GM12878 (cell line): ENCODE results near the gene OTOF. TPM values are rescaled to one million over a fixed set of nuclear protein-coding genes. Genes with fewer than 3 reads are reported as not detected.

Experiments used
- ATAC-seq: fragments of 200-7000 bp; cut with Tn5 transposase; 3 replicates; pipeline ENCODE4 v1.9.1; 2020; ENCODE audit warnings: mild to moderate bottlenecking, moderate library complexity
- BruUV-seq: library from RNA; stranded (reverse); fragments of 400-500 nt; replicated peaks from 2 replicates; lab custom pipeline; 2021; lab: Mats Ljungman, UMichigan
- CTCF ChIA-PET: fragments of 300-600 bp; sonication (Branson Sonifier 250); formaldehyde crosslinking; extraction: SDS; loops from one replicate; lab custom pipeline; 2021; ENCODE audit warnings: inconsistent platforms; lab: Yijun Ruan, JAX
- POLR2A ChIA-PET: fragments of 350-600 bp; formaldehyde crosslinking; extraction: SDS; loops from one replicate; lab custom pipeline; 2021; ENCODE audit warnings: inconsistent platforms; lab: Charles Lee
- RAD21 ChIA-PET: fragments of 300-600 bp; sonication (Branson Sonifier 250); formaldehyde crosslinking; loops from one replicate; lab custom pipeline; 2023; ENCODE audit warnings: antibody characterized with exemption; ENCODE audit not compliant: unreplicated experiment; lab: Charles Lee
- SMC1A ChIA-PET: fragments of 300-600 bp; sonication (Branson Sonifier 250); formaldehyde crosslinking; loops from one replicate; lab custom pipeline; 2023; ENCODE audit not compliant: unreplicated experiment, uncharacterized antibody; lab: Charles Lee
- DNase-seq: peaks from one replicate; pipeline ENCODE4 v3.0.0-alpha.2; 2011; ENCODE audit warnings: low read depth, low spot score
- FAIRE-seq: peaks from 3 replicates; lab custom pipeline; 2011; peaks lifted over from hg19 to GRCh38; lab: Jason Lieb, UNC
- H2AFZ ChIP-seq: 2 replicates; pipeline ENCODE4 v1.6.0; 2011; ENCODE audit warnings: low read depth, low read length, control low read depth; ENCODE audit not compliant: control insufficient read depth
- H3K27ac ChIP-seq: 2 replicates; pipeline ENCODE4 v1.5.1; 2011; ENCODE audit warnings: control low read depth; ENCODE audit not compliant: control insufficient read depth, insufficient read depth
- H3K27me3 ChIP-seq, 2 experiments: replicated peaks in 1 of 2; 2 replicates each; pipeline versions ENCODE4 v1.6.0 to v1.6.1; 2011; ENCODE audit warnings: low read length in 1 of 2; ENCODE audit not compliant: control insufficient read depth in 2 of 2, insufficient read depth in 2 of 2
- H3K36me3 ChIP-seq, 2 experiments: 2 replicates each; pipeline ENCODE4 v1.5.1; 2011; ENCODE audit warnings: low read length in 1 of 2; ENCODE audit not compliant: control insufficient read depth in 2 of 2, insufficient read depth in 2 of 2
- H3K4me1 ChIP-seq: 2 replicates; pipeline ENCODE4 v1.6.1; 2011; ENCODE audit warnings: mild to moderate bottlenecking, low read length, moderate library complexity, mixed read lengths; ENCODE audit not compliant: control insufficient read depth, insufficient read depth
- H3K4me2 ChIP-seq: 2 replicates; pipeline ENCODE4 v1.6.0; 2011; ENCODE audit warnings: control low read depth; ENCODE audit not compliant: control insufficient read depth, insufficient read depth
- H3K4me3 ChIP-seq: fragments of 200-600 bp; sonication (generic); 2 replicates; pipeline ENCODE4 v1.5.1; 2016
- H3K79me2 ChIP-seq: 2 replicates; pipeline ENCODE4 v1.6.0; 2011; ENCODE audit warnings: low read length; ENCODE audit not compliant: control insufficient read depth, insufficient read depth
- H3K9ac ChIP-seq: 2 replicates; pipeline ENCODE4 v1.8.0; 2011; ENCODE audit warnings: low read length, control low read depth, mixed read lengths; ENCODE audit not compliant: control insufficient read depth, insufficient read depth
- H3K9me3 ChIP-seq: replicated peaks from 3 replicates; pipeline ENCODE4 v1.5.1; 2011; ENCODE audit warnings: mild to moderate bottlenecking, low read length; ENCODE audit not compliant: control insufficient read depth, insufficient read depth
- H4K20me1 ChIP-seq: 2 replicates; pipeline ENCODE4 v1.6.0; 2011; ENCODE audit not compliant: control insufficient read depth, insufficient read depth
- E4F1 ChIP-seq: fragments of 450-650 bp; IDR thresholded peaks from 2 replicates; pipeline ENCODE4 v1.6.1; 2018; ENCODE audit warnings: borderline replicate concordance, mild to moderate bottlenecking; ENCODE audit not compliant: partially characterized antibody
- MTA3 ChIP-seq: IDR thresholded peaks from 2 replicates; pipeline ENCODE4 v1.6.1; 2012; ENCODE audit warnings: low read length, inconsistent platforms, borderline replicate concordance
- PKNOX1 ChIP-seq: fragments of 450-650 bp; IDR thresholded peaks from 2 replicates; pipeline ENCODE4 v1.6.1; 2016; ENCODE audit warnings: mild to moderate bottlenecking
- POLR2AphosphoS5 ChIP-seq: IDR thresholded peaks from 2 replicates; pipeline ENCODE4 v1.6.1; 2011; ENCODE audit warnings: mild to moderate bottlenecking, low read length, inconsistent platforms
- RB1 ChIP-seq: fragments of 450-650 bp; formaldehyde crosslinking; IDR thresholded peaks from 2 replicates; pipeline ENCODE4 v1.6.1; 2017; ENCODE audit warnings: mild to moderate bottlenecking, borderline replicate concordance
- ZBTB33 ChIP-seq: fragments of 450-650 bp; IDR thresholded peaks from 2 replicates; pipeline ENCODE4 v1.6.1; 2017; ENCODE audit warnings: mild to moderate bottlenecking
- ZSCAN29 ChIP-seq: fragments of 450-650 bp; IDR thresholded peaks from 2 replicates; pipeline ENCODE4 v1.6.1; 2017; ENCODE audit warnings: mild to moderate bottlenecking, moderate library complexity
- WGBS: methylation state at CpG from one replicate; pipeline ENCODE4 v1.1.6; 2016; ENCODE audit warnings: low lambda C conversion rate; ENCODE audit not compliant: insufficient replicate concordance, insufficient coverage; ENCODE audit errors: missing lambda C conversion rate; 5-methylcytosine and 5-hydroxymethylcytosine counted together
- in situ Hi-C: fragments of 300-500 bp; cut with MboI; formaldehyde crosslinking; loops from 9 replicates; pipeline ENCODE4 v1.14.3; 2018; ENCODE audit warnings: mixed read lengths
- intact Hi-C: fragments of 100-400 bp; cut with micrococcal nuclease; formaldehyde crosslinking; loops from one replicate; pipeline ENCODE4 v1.14.2; 2022; ENCODE audit not compliant: unreplicated experiment
- polyA plus RNA-seq, 11 experiments: library from polyadenylated mRNA; depleted of rRNA in 4 of 11; unstranded in 6 of 11; stranded (reverse) in 5 of 11; fragments of >200 nt; fragmentation: Nextera tagmentation in 4 of 11; fragmentation: Illumina TruSeq in 1 of 11; extraction: Ambion mirVana in 4 of 11; extraction: Trizol in 1 of 11; gene quantifications; 1 replicate in 1 of 11; 2 replicates in 10 of 11; pipeline versions ENCODE4 v1.2.1 to v1.2.3, GENCODE V29; 2011 to 2016; ENCODE audit warnings: inconsistent platforms in 2 of 11, missing spikeins in 2 of 11, low read depth in 1 of 11
- total RNA-seq, 4 experiments: library from RNA; depleted of rRNA in 3 of 4; stranded (reverse); fragments of >200 nt in 3 of 4; fragmentation: Illumina TruSeq in 1 of 4; extraction: Trizol in 1 of 4; gene quantifications; 2 replicates each; pipeline versions ENCODE4 v1.2.1 to v1.2.3, GENCODE V29; 2013 to 2021

Gene OTOF
- total and polyA plus RNA-seq, 10 of the 15 experiments (the other 5 are each of a cell fraction or from before 2014, with no cell fraction given), result under 0.01 to 0.31 (median 0.07) TPM; not detected in 6

GRCh38 chr2:26457695-26458364, 20.1 kb downstream of the OTOF start (continued):
- no peak for TF ChIP-seq ZBTB33
- TF ChIP-seq MTA3, result no peak

- in situ Hi-C loops, result no loop called here
- ChIA-PET POLR2A (interaction anchor here (0.6 kb wide), 1 partner anchor 15 kb away, joined by 4 read pairs; no protein-coding TSS in a partner anchor), RAD21 (no interaction called here), SMC1A (no interaction called here), CTCF (no interaction called here)
- DNase-seq (no peak), FAIRE-seq (no peak), ATAC-seq (no peak)
- BruUV-seq, result no TSS peak
- Histone ChIP-seq H3K9ac (no peak overlapping the region), H3K4me3 (no peak overlapping the region), H3K27me3 (no peaks in the 10 kb centered on the region), H3K4me1 (no peaks in the 10 kb centered on the region), H4K20me1 (no peaks in the 10 kb centered on the region), H3K27ac (no peak overlapping the region), H3K79me2 (no peaks in the 10 kb centered on the region), H3K4me2 (no peak overlapping the region), H3K36me3 (no peaks in the 10 kb centered on the region), H2AFZ (no peak overlapping the region), H3K9me3 (no peaks in the 10 kb centered on the region)
- TF ChIP-seq E4F1 (no peak), PKNOX1 (no peak), RB1 (no peak), ZSCAN29 (no peak), POLR2AphosphoS5 (no peak)
- intact Hi-C loops, result no loop called here
- WGBS, result 48% methylated on average over 11 of the region's 11 CpGs
Observed at GRCh38 chr2:26457251-26457666, 20.7 kb downstream of the OTOF start.
